SK-N-SH treated with all-trans-retinoic acid at 6 μM for 48 hours (cell line): ENCODE data around the gene SPECC1.
"Not testable (repeated sequence)": the region's sequence is repeated elsewhere in the genome, so short reads cannot be mapped to it uniquely, and the experiment has no call there.

Experiments
- ARNTL ChIP-seq: fragments of 450-650 bp; formaldehyde crosslinking; IDR thresholded peaks from 2 replicates; pipeline ENCODE4 v1.5.0; 2020; ENCODE audit warnings: low read depth, mild to moderate bottlenecking, moderate library complexity, borderline replicate concordance
- BACH2 ChIP-seq: fragments of 250-450 bp; sonication (Bioruptor Pico); IDR thresholded peaks from 2 replicates; pipeline ENCODE4 v1.9.0; 2021; ENCODE audit warnings: mild to moderate bottlenecking, borderline replicate concordance
- ISL1 ChIP-seq: fragments of 250-450 bp; sonication (Bioruptor Pico); IDR thresholded peaks from 2 replicates; pipeline ENCODE4 v2.1.2; 2022; ENCODE audit warnings: mild to moderate bottlenecking, moderate library complexity
- OSR1 ChIP-seq: fragments of 250-450 bp; sonication (Bioruptor Pico); IDR thresholded peaks from 2 replicates; pipeline ENCODE4 v1.8.0; 2022; ENCODE audit warnings: moderate library complexity, mild to moderate bottlenecking, inconsistent platforms
- RARB ChIP-seq: fragments of 250-450 bp; sonication (Bioruptor Pico); IDR thresholded peaks from 2 replicates; pipeline ENCODE4 v1.8.0; 2021; ENCODE audit warnings: mild to moderate bottlenecking, moderate library complexity
- SNAI2 ChIP-seq: fragments of 250-450 bp; sonication (Bioruptor Pico); IDR thresholded peaks from 2 replicates; pipeline ENCODE4 v1.5.0; 2020; ENCODE audit warnings: mild to moderate bottlenecking, moderate library complexity
- TCF4 ChIP-seq: fragments of 250-450 bp; sonication (Bioruptor Pico); IDR thresholded peaks from 2 replicates; pipeline ENCODE4 v1.8.0; 2021; ENCODE audit warnings: mild to moderate bottlenecking, moderate library complexity, borderline replicate concordance
- TOX ChIP-seq: fragments of 250-450 bp; sonication (Bioruptor Pico); IDR thresholded peaks from 2 replicates; pipeline ENCODE4 v1.8.0; 2021; ENCODE audit warnings: mild to moderate bottlenecking, moderate library complexity, borderline replicate concordance
- ZC3H10 ChIP-seq: fragments of 250-450 bp; sonication (Bioruptor Pico); IDR thresholded peaks from 2 replicates; pipeline ENCODE4 v1.5.1; 2021; ENCODE audit warnings: mild to moderate bottlenecking, moderate library complexity
- ZFP3 ChIP-seq: fragments of 250-450 bp; sonication (Bioruptor Pico); IDR thresholded peaks from 2 replicates; pipeline ENCODE4 v1.5.0; 2020; ENCODE audit warnings: mild to moderate bottlenecking, moderate library complexity
- ZNF8 ChIP-seq: fragments of 450-650 bp; formaldehyde crosslinking; IDR thresholded peaks from 2 replicates; pipeline ENCODE4 v1.5.0; 2020; ENCODE audit warnings: mild to moderate bottlenecking, moderate library complexity

DNA sequence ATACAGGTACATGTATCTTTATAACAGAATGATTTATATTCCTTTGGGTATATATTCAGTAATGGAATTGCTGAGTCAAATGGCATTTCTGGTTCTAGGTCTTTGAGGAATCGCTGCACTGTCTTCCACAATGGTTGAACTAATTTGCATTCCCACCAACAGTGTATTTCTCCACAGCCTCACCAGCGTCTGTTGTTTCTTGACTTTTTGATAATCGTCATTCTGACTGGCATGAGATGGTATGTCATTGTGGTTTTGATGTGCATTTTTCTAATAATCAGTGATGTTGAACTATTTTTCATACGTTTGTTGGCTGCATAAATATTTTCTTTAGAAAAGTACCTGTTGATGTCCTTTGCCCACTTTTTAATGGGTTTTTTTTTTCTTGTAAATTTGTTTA is 156.4 kb downstream of the SPECC1 start:
- not testable (repeated sequence) for TF ChIP-seq RARB (CRISPR knock-in tag); TOX (CRISPR knock-in tag); ZNF8 (CRISPR knock-in tag); ZFP3 (CRISPR knock-in tag); ARNTL (CRISPR knock-in tag); ISL1 (CRISPR knock-in tag); ZC3H10; OSR1 (CRISPR knock-in tag); TCF4; SNAI2 (CRISPR knock-in tag); BACH2 (CRISPR knock-in tag)
